HepG2 (cell line): ENCODE measurements around the gene KRTAP1-4. TPM values are rescaled to one million over a fixed set of nuclear protein-coding genes. Genes with fewer than 3 reads are reported as not detected.

ENCODE experiments used
- CREM ChIP-seq, 2 experiments: sonication (generic) in 1 of 2; formaldehyde crosslinking in 1 of 2; IDR thresholded peaks; 2 replicates each; pipeline versions ENCODE4 v1.4.0 to v1.6.1; 2016 to 2020; ENCODE audit warnings: antibody characterized with exemption in 1 of 2, mild to moderate bottlenecking in 1 of 2, missing genetic modification reagents in 1 of 2
- HOXD1 ChIP-seq: sonication (generic); formaldehyde crosslinking; IDR thresholded peaks from 2 replicates; pipeline ENCODE4 v1.5.0; 2020; ENCODE audit warnings: missing genetic modification reagents
- NBN ChIP-seq: fragments of 450-650 bp; conservative IDR thresholded peaks from 2 replicates; pipeline ENCODE4 v1.6.1; 2017
- SIN3B ChIP-seq: fragments of 150-350 bp; IDR thresholded peaks from 2 replicates; pipeline ENCODE4 v1.6.1; 2014; ENCODE audit warnings: low read length
- TEAD2 ChIP-seq: sonication (generic); formaldehyde crosslinking; IDR thresholded peaks from 2 replicates; pipeline ENCODE4 v1.9.0; 2021; ENCODE audit warnings: missing genetic modification reagents
- THAP11 ChIP-seq: IDR thresholded peaks from 2 replicates; pipeline ENCODE4 v1.6.1; 2016; ENCODE audit warnings: missing biosample characterization, missing genetic modification reagents
- ZBTB21 ChIP-seq: sonication (generic); formaldehyde crosslinking; IDR thresholded peaks from 2 replicates; pipeline ENCODE4 v1.4.0; 2020; ENCODE audit warnings: missing genetic modification reagents
- ZNF317 ChIP-seq: sonication (generic); formaldehyde crosslinking; IDR thresholded peaks from 2 replicates; pipeline ENCODE4 v1.5.0; 2020; ENCODE audit warnings: mild to moderate bottlenecking, missing genetic modification reagents
- polyA plus RNA-seq, 8 experiments: library from polyadenylated mRNA; depleted of rRNA in 3 of 8; stranded (reverse) in 7 of 8; unstranded in 1 of 8; fragments of >200 nt; fragmentation: Illumina TruSeq in 4 of 8; extraction: Trizol in 4 of 8; gene quantifications; 2 replicates each; pipeline versions ENCODE4 v1.2.1 to v1.2.3, GENCODE V29; 2011 to 2016; ENCODE audit warnings: low read depth in 4 of 8, missing spikeins in 1 of 8, mixed read lengths in 1 of 8; ENCODE audit not compliant: insufficient read depth in 1 of 8
- total RNA-seq, 5 experiments: library from RNA; depleted of rRNA; stranded (reverse); fragments of >200 nt; fragmentation: Illumina TruSeq; extraction: Trizol; gene quantifications; 2 replicates each; pipeline ENCODE4 v1.2.3, GENCODE V29; 2016; ENCODE audit warnings: low read depth in 1 of 5
- TF ChIP-seq, protein P1 (sequence below): sonication (generic); formaldehyde crosslinking; IDR thresholded peaks from 2 replicates; pipeline ENCODE4 v1.4.0; 2020; ENCODE audit warnings: missing genetic modification reagents
- TF ChIP-seq, protein P2 (sequence below): IDR thresholded peaks from 2 replicates; pipeline ENCODE4 v1.4.0; 2020; ENCODE audit warnings: mild to moderate bottlenecking, missing genetic modification reagents
- TF ChIP-seq, protein P3 (sequence below): sonication (generic); formaldehyde crosslinking; IDR thresholded peaks from 2 replicates; pipeline ENCODE4 v1.5.1; 2020; ENCODE audit warnings: mild to moderate bottlenecking, missing genetic modification reagents, borderline replicate concordance
- TF ChIP-seq, protein P4 (sequence below): IDR thresholded peaks from 2 replicates; pipeline ENCODE4 v1.6.1; 2016; ENCODE audit warnings: low read depth, missing genetic modification reagents, missing compliant biosample characterization
- TF ChIP-seq, protein P5 (sequence below): sonication (generic); formaldehyde crosslinking; IDR thresholded peaks from 2 replicates; pipeline ENCODE4 v1.5.1; 2020; ENCODE audit warnings: missing genetic modification reagents, mild to moderate bottlenecking, borderline replicate concordance
- TF ChIP-seq, protein P6 (sequence below): sonication (generic); formaldehyde crosslinking; IDR thresholded peaks from 2 replicates; pipeline ENCODE4 v1.4.0; 2020; ENCODE audit warnings: missing genetic modification reagents

KRTAP1-4 gene
- total and polyA plus RNA-seq, 2 of the 13 experiments (the other 11 are each of a cell fraction or from before 2014, with no cell fraction given), result not detected

DNA sequence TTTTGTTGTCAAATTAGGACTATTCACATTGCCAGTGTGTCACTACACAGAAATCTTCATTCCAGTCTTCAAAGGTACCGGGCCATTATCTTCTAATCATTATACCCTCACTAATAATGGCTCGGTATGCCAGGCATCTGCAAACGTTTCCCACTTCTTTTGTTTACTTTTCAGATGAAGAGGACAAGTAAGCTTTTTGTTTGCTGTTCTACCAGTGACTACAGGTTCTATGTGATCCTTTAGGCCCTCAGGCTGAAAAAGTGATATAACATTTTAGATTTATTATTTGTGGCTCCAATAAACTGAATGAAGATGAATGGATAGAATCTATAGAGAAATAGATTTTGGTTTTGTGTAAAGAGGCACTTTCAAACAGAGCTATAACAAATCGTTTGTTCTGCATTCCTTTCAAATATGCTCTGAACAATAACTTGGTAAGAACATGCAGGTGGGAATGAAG is 20.7 kb downstream of the KRTAP1-4 start (continued):
- TF ChIP-seq CREM (IDR thresholded peaks at IDR 0.05) (peak; percentile 87), CREM (CRISPR knock-in tag; IDR thresholded peaks at IDR 0.05) (no peak), TEAD2 (CRISPR knock-in tag) (no peak), SIN3B (0 out of 2 replicates have a peak, but pooled peaks have one; percentile 43), THAP11 (CRISPR knock-in tag) (peak; percentile 23; the same call in 1 of the 2 replicates), HOXD1 (CRISPR knock-in tag) (peak; percentile 76), ZNF317 (CRISPR knock-in tag) (0 out of 2 replicates have a peak, but pooled peaks have one; percentile 25), NBN (no peak), ZBTB21 (CRISPR knock-in tag) (no peak)
- TF ChIP-seq, protein P1, sequence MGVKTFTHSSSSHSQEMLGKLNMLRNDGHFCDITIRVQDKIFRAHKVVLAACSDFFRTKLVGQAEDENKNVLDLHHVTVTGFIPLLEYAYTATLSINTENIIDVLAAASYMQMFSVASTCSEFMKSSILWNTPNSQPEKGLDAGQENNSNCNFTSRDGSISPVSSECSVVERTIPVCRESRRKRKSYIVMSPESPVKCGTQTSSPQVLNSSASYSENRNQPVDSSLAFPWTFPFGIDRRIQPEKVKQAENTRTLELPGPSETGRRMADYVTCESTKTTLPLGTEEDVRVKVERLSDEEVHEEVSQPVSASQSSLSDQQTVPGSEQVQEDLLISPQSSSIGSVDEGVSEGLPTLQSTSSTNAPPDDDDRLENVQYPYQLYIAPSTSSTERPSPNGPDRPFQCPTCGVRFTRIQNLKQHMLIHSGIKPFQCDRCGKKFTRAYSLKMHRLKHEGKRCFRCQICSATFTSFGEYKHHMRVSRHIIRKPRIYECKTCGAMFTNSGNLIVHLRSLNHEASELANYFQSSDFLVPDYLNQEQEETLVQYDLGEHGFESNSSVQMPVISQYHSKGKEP (CRISPR knock-in tag), result no peak
- TF ChIP-seq, protein P2, sequence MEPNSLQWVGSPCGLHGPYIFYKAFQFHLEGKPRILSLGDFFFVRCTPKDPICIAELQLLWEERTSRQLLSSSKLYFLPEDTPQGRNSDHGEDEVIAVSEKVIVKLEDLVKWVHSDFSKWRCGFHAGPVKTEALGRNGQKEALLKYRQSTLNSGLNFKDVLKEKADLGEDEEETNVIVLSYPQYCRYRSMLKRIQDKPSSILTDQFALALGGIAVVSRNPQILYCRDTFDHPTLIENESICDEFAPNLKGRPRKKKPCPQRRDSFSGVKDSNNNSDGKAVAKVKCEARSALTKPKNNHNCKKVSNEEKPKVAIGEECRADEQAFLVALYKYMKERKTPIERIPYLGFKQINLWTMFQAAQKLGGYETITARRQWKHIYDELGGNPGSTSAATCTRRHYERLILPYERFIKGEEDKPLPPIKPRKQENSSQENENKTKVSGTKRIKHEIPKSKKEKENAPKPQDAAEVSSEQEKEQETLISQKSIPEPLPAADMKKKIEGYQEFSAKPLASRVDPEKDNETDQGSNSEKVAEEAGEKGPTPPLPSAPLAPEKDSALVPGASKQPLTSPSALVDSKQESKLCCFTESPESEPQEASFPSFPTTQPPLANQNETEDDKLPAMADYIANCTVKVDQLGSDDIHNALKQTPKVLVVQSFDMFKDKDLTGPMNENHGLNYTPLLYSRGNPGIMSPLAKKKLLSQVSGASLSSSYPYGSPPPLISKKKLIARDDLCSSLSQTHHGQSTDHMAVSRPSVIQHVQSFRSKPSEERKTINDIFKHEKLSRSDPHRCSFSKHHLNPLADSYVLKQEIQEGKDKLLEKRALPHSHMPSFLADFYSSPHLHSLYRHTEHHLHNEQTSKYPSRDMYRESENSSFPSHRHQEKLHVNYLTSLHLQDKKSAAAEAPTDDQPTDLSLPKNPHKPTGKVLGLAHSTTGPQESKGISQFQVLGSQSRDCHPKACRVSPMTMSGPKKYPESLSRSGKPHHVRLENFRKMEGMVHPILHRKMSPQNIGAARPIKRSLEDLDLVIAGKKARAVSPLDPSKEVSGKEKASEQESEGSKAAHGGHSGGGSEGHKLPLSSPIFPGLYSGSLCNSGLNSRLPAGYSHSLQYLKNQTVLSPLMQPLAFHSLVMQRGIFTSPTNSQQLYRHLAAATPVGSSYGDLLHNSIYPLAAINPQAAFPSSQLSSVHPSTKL (CRISPR knock-in tag), result peak; percentile 98
- TF ChIP-seq, protein P3, sequence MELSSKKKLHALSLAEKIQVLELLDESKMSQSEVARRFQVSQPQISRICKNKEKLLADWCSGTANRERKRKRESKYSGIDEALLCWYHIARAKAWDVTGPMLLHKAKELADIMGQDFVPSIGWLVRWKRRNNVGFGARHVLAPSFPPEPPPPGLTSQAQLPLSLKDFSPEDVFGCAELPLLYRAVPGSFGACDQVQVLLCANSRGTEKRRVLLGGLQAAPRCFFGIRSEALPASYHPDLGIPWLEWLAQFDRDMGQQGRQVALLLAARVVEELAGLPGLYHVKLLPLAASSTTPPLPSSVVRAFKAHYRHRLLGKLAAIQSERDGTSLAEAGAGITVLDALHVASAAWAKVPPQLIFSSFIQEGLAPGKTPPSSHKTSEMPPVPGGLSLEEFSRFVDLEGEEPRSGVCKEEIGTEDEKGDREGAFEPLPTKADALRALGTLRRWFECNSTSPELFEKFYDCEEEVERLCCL (CRISPR knock-in tag), result no peak
- TF ChIP-seq, protein P4, sequence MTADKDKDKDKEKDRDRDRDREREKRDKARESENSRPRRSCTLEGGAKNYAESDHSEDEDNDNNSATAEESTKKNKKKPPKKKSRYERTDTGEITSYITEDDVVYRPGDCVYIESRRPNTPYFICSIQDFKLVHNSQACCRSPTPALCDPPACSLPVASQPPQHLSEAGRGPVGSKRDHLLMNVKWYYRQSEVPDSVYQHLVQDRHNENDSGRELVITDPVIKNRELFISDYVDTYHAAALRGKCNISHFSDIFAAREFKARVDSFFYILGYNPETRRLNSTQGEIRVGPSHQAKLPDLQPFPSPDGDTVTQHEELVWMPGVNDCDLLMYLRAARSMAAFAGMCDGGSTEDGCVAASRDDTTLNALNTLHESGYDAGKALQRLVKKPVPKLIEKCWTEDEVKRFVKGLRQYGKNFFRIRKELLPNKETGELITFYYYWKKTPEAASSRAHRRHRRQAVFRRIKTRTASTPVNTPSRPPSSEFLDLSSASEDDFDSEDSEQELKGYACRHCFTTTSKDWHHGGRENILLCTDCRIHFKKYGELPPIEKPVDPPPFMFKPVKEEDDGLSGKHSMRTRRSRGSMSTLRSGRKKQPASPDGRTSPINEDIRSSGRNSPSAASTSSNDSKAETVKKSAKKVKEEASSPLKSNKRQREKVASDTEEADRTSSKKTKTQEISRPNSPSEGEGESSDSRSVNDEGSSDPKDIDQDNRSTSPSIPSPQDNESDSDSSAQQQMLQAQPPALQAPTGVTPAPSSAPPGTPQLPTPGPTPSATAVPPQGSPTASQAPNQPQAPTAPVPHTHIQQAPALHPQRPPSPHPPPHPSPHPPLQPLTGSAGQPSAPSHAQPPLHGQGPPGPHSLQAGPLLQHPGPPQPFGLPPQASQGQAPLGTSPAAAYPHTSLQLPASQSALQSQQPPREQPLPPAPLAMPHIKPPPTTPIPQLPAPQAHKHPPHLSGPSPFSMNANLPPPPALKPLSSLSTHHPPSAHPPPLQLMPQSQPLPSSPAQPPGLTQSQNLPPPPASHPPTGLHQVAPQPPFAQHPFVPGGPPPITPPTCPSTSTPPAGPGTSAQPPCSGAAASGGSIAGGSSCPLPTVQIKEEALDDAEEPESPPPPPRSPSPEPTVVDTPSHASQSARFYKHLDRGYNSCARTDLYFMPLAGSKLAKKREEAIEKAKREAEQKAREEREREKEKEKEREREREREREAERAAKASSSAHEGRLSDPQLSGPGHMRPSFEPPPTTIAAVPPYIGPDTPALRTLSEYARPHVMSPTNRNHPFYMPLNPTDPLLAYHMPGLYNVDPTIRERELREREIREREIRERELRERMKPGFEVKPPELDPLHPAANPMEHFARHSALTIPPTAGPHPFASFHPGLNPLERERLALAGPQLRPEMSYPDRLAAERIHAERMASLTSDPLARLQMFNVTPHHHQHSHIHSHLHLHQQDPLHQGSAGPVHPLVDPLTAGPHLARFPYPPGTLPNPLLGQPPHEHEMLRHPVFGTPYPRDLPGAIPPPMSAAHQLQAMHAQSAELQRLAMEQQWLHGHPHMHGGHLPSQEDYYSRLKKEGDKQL, result peak; percentile 74; the same call in 1 of the 2 replicates
- TF ChIP-seq, protein P5, sequence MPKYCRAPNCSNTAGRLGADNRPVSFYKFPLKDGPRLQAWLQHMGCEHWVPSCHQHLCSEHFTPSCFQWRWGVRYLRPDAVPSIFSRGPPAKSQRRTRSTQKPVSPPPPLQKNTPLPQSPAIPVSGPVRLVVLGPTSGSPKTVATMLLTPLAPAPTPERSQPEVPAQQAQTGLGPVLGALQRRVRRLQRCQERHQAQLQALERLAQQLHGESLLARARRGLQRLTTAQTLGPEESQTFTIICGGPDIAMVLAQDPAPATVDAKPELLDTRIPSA (CRISPR knock-in tag), result no peak
- TF ChIP-seq, protein P6, sequence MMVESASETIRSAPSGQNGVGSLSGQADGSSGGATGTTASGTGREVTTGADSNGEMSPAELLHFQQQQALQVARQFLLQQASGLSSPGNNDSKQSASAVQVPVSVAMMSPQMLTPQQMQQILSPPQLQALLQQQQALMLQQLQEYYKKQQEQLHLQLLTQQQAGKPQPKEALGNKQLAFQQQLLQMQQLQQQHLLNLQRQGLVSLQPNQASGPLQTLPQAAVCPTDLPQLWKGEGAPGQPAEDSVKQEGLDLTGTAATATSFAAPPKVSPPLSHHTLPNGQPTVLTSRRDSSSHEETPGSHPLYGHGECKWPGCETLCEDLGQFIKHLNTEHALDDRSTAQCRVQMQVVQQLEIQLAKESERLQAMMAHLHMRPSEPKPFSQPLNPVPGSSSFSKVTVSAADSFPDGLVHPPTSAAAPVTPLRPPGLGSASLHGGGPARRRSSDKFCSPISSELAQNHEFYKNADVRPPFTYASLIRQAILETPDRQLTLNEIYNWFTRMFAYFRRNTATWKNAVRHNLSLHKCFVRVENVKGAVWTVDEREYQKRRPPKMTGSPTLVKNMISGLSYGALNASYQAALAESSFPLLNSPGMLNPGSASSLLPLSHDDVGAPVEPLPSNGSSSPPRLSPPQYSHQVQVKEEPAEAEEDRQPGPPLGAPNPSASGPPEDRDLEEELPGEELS (CRISPR knock-in tag), result peak; percentile 96
